PC-3 (cell line): ENCODE data around the gene AP3B1. TPM values are rescaled to one million over a fixed set of nuclear protein-coding genes. Genes with fewer than 3 reads are reported as not detected.

ENCODE experiments used
- ATAC-seq: fragments of 200-7000 bp; cut with Tn5 transposase; 2 replicates; pipeline ENCODE4 v1.9.1; 2020; ENCODE audit warnings: mild to moderate bottlenecking, moderate library complexity
- BruUV-seq: library from RNA; stranded (reverse); fragments of 400-500 nt; replicated peaks from 2 replicates; lab custom pipeline; 2021; lab: Mats Ljungman, UMichigan
- CTCF ChIA-PET: fragments of 300-600 bp; sonication (Branson Sonifier 250); formaldehyde crosslinking; loops from one replicate; lab custom pipeline; 2022; ENCODE audit warnings: antibody characterized with exemption; lab: Charles Lee
- POLR2A ChIA-PET: fragments of 300-600 bp; sonication (Branson Sonifier 250); formaldehyde crosslinking; loops from one replicate; lab custom pipeline; 2022; ENCODE audit warnings: antibody characterized with exemption; ENCODE audit not compliant: unreplicated experiment; lab: Charles Lee
- DNase-seq: peaks from one replicate; pipeline ENCODE4 v3.0.0-alpha.2; 2015
- H2AFZ ChIP-seq: fragments of 300-600 bp; sonication (generic); 2 replicates; pipeline ENCODE4 v1.6.0; 2016; ENCODE audit warnings: antibody characterized with exemption, low read length
- H3F3A ChIP-seq: fragments of 300-600 bp; sonication (generic); one replicate; pipeline ENCODE4 v1.6.0; 2017; ENCODE audit warnings: antibody characterized with exemption, low read length, control low read depth, mild to moderate bottlenecking; ENCODE audit not compliant: unreplicated experiment
- H3K27ac ChIP-seq: fragments of 300-600 bp; sonication (generic); 2 replicates; pipeline ENCODE4 v1.5.1; 2016; ENCODE audit warnings: mild to moderate bottlenecking, low read length
- H3K27me3 ChIP-seq: fragments of 300-600 bp; sonication (generic); 2 replicates; pipeline ENCODE4 v1.6.1; 2016; ENCODE audit warnings: low read length, mixed read lengths
- H3K36me3 ChIP-seq: fragments of 300-600 bp; sonication (generic); 2 replicates; pipeline ENCODE4 v1.6.1; 2016; ENCODE audit warnings: low read depth, mixed run types, low read length, mixed read lengths
- H3K4me1 ChIP-seq: fragments of 300-600 bp; sonication (generic); 2 replicates; pipeline ENCODE4 v1.5.1; 2016; ENCODE audit warnings: low read length; ENCODE audit not compliant: insufficient read depth
- H3K4me2 ChIP-seq: fragments of 300-600 bp; sonication (generic); 2 replicates; pipeline ENCODE4 v1.6.0; 2016; ENCODE audit warnings: low read length
- H3K4me3 ChIP-seq: fragments of 300-600 bp; sonication (generic); 2 replicates; pipeline ENCODE4 v1.5.1; 2016; ENCODE audit warnings: mild to moderate bottlenecking, low read length, mixed read lengths
- H3K79me2 ChIP-seq: fragments of 300-600 bp; sonication (generic); 2 replicates; pipeline ENCODE4 v1.6.1; 2017; ENCODE audit warnings: low read length, mixed read lengths
- H3K9ac ChIP-seq: fragments of 300-600 bp; sonication (generic); 2 replicates; pipeline ENCODE4 v1.6.0; 2016; ENCODE audit warnings: mild to moderate bottlenecking, low read length
- H3K9me2 ChIP-seq: fragments of 300-600 bp; sonication (generic); replicated peaks from 2 replicates; pipeline ENCODE4 v1.6.1; 2016; ENCODE audit warnings: mixed run types, low read length, mixed read lengths
- H3K9me3 ChIP-seq: fragments of 300-600 bp; sonication (generic); 2 replicates; pipeline ENCODE4 v1.6.1; 2016; ENCODE audit warnings: low read length, mixed read lengths
- H4K20me1 ChIP-seq: fragments of 300-600 bp; sonication (generic); 2 replicates; pipeline ENCODE4 v1.6.1; 2016; ENCODE audit warnings: low read length, mixed read lengths
- CTCF ChIP-seq: fragments of 300-600 bp; sonication (generic); conservative IDR thresholded peaks from 2 replicates; pipeline ENCODE4 v1.5.1; 2017; ENCODE audit warnings: antibody characterized with exemption, low read depth, mild to moderate bottlenecking, low read length
- EZH2 ChIP-seq: fragments of 300-600 bp; sonication (generic); IDR thresholded peaks from one replicate; pipeline ENCODE4 v1.6.1; 2017; ENCODE audit warnings: antibody characterized with exemption, mild to moderate bottlenecking, low read length; ENCODE audit not compliant: unreplicated experiment
- EZH2phosphoT487 ChIP-seq: fragments of 300-600 bp; sonication (generic); IDR thresholded peaks from 2 replicates; pipeline ENCODE4 v1.6.1; 2018; ENCODE audit warnings: mild to moderate bottlenecking, antibody characterized with exemption, low read length, borderline replicate concordance
- intact Hi-C: fragments of 100-400 bp; cut with micrococcal nuclease; formaldehyde crosslinking; loops from 2 replicates; pipeline ENCODE4 v1.9.0; 2023
- total RNA-seq: library from RNA; depleted of rRNA; stranded (reverse); fragments of >200 nt; gene quantifications from 2 replicates; pipeline ENCODE4 v1.2.3, GENCODE V29; 2014

Gene AP3B1
- total RNA-seq, 1 experiment from 2014 or later: 25.7 TPM

- Histone ChIP-seq H3F3A (no peaks in the 10 kb centered on the region), H3K9ac (no peak overlapping the region), H3K27me3 (no peaks in the 10 kb centered on the region), H2AFZ (no peak overlapping the region), H3K4me1 (no peaks in the 10 kb centered on the region), H4K20me1 (no peaks in the 10 kb centered on the region), H3K27ac (no peak overlapping the region), H3K36me3 (no peaks in the 10 kb centered on the region), H3K4me3 (no peak overlapping the region), H3K4me2 (no peak overlapping the region), H3K9me3 (no peaks in the 10 kb centered on the region), H3K79me2 (no peaks in the 10 kb centered on the region), H3K9me2 (no peaks in the 10 kb centered on the region)
- ChIA-PET CTCF (no interaction called here), POLR2A (no interaction called here)
- BruUV-seq: no TSS peak
- ATAC-seq (no peak), DNase-seq (no peak)
- TF ChIP-seq EZH2phosphoT487 (no peak), EZH2 (no peak), CTCF (no peak)
- intact Hi-C loops: no loop called here
Observed at GRCh38 chr5:78003450-78003849, 291.0 kb downstream of the AP3B1 start.

- no peak overlapping the region for H3K4me2 ChIP-seq
- CTCF ChIA-PET: no interaction called here
- no peaks in the 10 kb centered on the region for H3K4me1 ChIP-seq
- H3K27me3 ChIP-seq: no peaks in the 10 kb centered on the region
- H3K36me3 ChIP-seq: no peaks in the 10 kb centered on the region
- H3K9ac ChIP-seq: no peak overlapping the region
- H3F3A ChIP-seq: no peaks in the 10 kb centered on the region
- DNase-seq: no peak
- no TSS peak for BruUV-seq
- intact Hi-C loops: no loop called here
- POLR2A ChIA-PET: no interaction called here
- H3K4me3 ChIP-seq: no peak overlapping the region
- no peaks in the 10 kb centered on the region for H3K9me2 ChIP-seq
- no peaks in the 10 kb centered on the region for H3K79me2 ChIP-seq
- H4K20me1 ChIP-seq: no peaks in the 10 kb centered on the region
- TF ChIP-seq CTCF (no peak), EZH2phosphoT487 (no peak), EZH2 (no peak)
- no peak overlapping the region for H2AFZ ChIP-seq
- H3K9me3 ChIP-seq: no peaks in the 10 kb centered on the region
- no peak for ATAC-seq
- no peak overlapping the region for H3K27ac ChIP-seq
Observed at GRCh38 chr5:78002690-78003089, 291.8 kb downstream of the AP3B1 start.

GRCh38 chr5:78001197-78001596, 293.3 kb downstream of the AP3B1 start:
- Histone ChIP-seq H3K36me3 (no peaks in the 10 kb centered on the region), H3K9me2 (no peaks in the 10 kb centered on the region), H3K27me3 (no peaks in the 10 kb centered on the region), H3K4me2 (no peak overlapping the region), H3K4me1 (no peaks in the 10 kb centered on the region), H3K79me2 (no peaks in the 10 kb centered on the region), H2AFZ (no peak overlapping the region), H3K27ac (no peak overlapping the region), H3K9ac (no peak overlapping the region), H3K4me3 (no peak overlapping the region), H3K9me3 (no peaks in the 10 kb centered on the region), H3F3A (no peaks in the 10 kb centered on the region), H4K20me1 (no peaks in the 10 kb centered on the region)
- ChIA-PET POLR2A (no interaction called here), CTCF (no interaction called here)
- no peak for ATAC-seq
- no TSS peak for BruUV-seq
- no peak for DNase-seq
- no peak for TF ChIP-seq EZH2
- no peak for TF ChIP-seq EZH2phosphoT487
- no peak for TF ChIP-seq CTCF
- intact Hi-C loops: no loop called here
